Measurements from ENCODE around the gene AIDA.
A peak's percentile ranks its signal among the peaks of the same experiment; 100 is the strongest.

Gene AIDA

GRCh38 chr1:222656391-222657155 lies 55.7 kb downstream of the AIDA start:
- H3K9me2 ChIP-seq (ENCODE audit: low read depth, low read length): no peaks in the 10 kb centered on the region
- no peaks in the 10 kb centered on the region for H3K9me3 ChIP-seq (ENCODE audit: low read length)
- no peak overlapping the region for H3K4me3 ChIP-seq (ENCODE audit: low read depth, low read length, poor library complexity, severe bottlenecking)
- no peak overlapping the region for H3K9ac ChIP-seq (ENCODE audit: low read length)
- TF ChIP-seq CTCF (IDR thresholded peaks at IDR 0.05; ENCODE audit: low read length) (no peak), EZH2 (IDR thresholded peaks at IDR 0.05; ENCODE audit: borderline replicate concordance, low read length) (no peak)
- no peaks in the 10 kb centered on the region for H4K20me1 ChIP-seq (ENCODE audit: insufficient read depth, low read length)
- no peaks in the 10 kb centered on the region for H3K27me3 ChIP-seq (ENCODE audit: insufficient read depth, low read length)
- H3K4me2 ChIP-seq (ENCODE audit: low read length): no peak overlapping the region
- no peak overlapping the region for H2AFZ ChIP-seq (ENCODE audit: low read length)
- peaks cover 98% of the 10 kb centered on the region for H3K36me3 ChIP-seq (ENCODE audit: insufficient read depth, low read length)
- H3F3A ChIP-seq (ENCODE audit: insufficient read depth, low read length): no peaks in the 10 kb centered on the region
- no peak overlapping the region for H3K27ac ChIP-seq (ENCODE audit: low read depth, low read length, poor library complexity, severe bottlenecking)
- no peaks in the 10 kb centered on the region for H3K79me2 ChIP-seq (ENCODE audit: insufficient read depth, low read length)
- H3K4me1 ChIP-seq (ENCODE audit: insufficient read depth, low read length, severe bottlenecking): peaks cover 16% of the 10 kb centered on the region

- Histone ChIP-seq H3K9ac (ENCODE audit: low read length) (no peak overlapping the region), H3K27ac (ENCODE audit: low read depth, low read length, poor library complexity, severe bottlenecking) (peak overlapping the region; percentile 34), H4K20me1 (ENCODE audit: insufficient read depth, low read length) (no peaks in the 10 kb centered on the region)
Measured at GRCh38 chr1:222654849-222655248, 57.4 kb downstream of the AIDA start.

GRCh38 chr1:222653178-222653827 lies 59.0 kb downstream of the AIDA start:
- Histone ChIP-seq H3F3A (ENCODE audit: insufficient read depth, low read length) (no peaks in the 10 kb centered on the region), H3K9ac (ENCODE audit: low read length) (no peak overlapping the region), H3K9me2 (ENCODE audit: low read depth, low read length) (no peaks in the 10 kb centered on the region), H3K27ac (ENCODE audit: low read depth, low read length, poor library complexity, severe bottlenecking) (no peak overlapping the region), H4K20me1 (ENCODE audit: insufficient read depth, low read length) (no peaks in the 10 kb centered on the region), H3K4me3 (ENCODE audit: low read depth, low read length, poor library complexity, severe bottlenecking) (no peak overlapping the region), H3K27me3 (ENCODE audit: insufficient read depth, low read length) (no peaks in the 10 kb centered on the region), H3K4me1 (ENCODE audit: insufficient read depth, low read length, severe bottlenecking) (peaks cover 16% of the 10 kb centered on the region), H2AFZ (ENCODE audit: low read length) (no peak overlapping the region), H3K79me2 (ENCODE audit: insufficient read depth, low read length) (no peaks in the 10 kb centered on the region), H3K9me3 (ENCODE audit: low read length) (no peaks in the 10 kb centered on the region), H3K36me3 (ENCODE audit: insufficient read depth, low read length) (peaks cover 94% of the 10 kb centered on the region), H3K4me2 (ENCODE audit: low read length) (no peak overlapping the region)
- no peak for TF ChIP-seq CTCF (IDR thresholded peaks at IDR 0.05; ENCODE audit: low read length)
- TF ChIP-seq EZH2 (IDR thresholded peaks at IDR 0.05; ENCODE audit: borderline replicate concordance, low read length): no peak

More at GRCh38 chr1:222654849-222655248, 57.4 kb downstream of the AIDA start:
- peaks cover 16% of the 10 kb centered on the region for H3K4me1 ChIP-seq (ENCODE audit: insufficient read depth, low read length, severe bottlenecking)
- peaks cover 96% of the 10 kb centered on the region for H3K36me3 ChIP-seq (ENCODE audit: insufficient read depth, low read length)
- no peak overlapping the region for H3K4me3 ChIP-seq (ENCODE audit: low read depth, low read length, poor library complexity, severe bottlenecking)
- H3K27me3 ChIP-seq (ENCODE audit: insufficient read depth, low read length): no peaks in the 10 kb centered on the region
- no peak overlapping the region for H2AFZ ChIP-seq (ENCODE audit: low read length)
- no peaks in the 10 kb centered on the region for H3K79me2 ChIP-seq (ENCODE audit: insufficient read depth, low read length)
- H3K4me2 ChIP-seq (ENCODE audit: low read length): peak overlapping the region; percentile 35; the same call in 1 of the 2 replicates
- no peaks in the 10 kb centered on the region for H3F3A ChIP-seq (ENCODE audit: insufficient read depth, low read length)
- H3K9me2 ChIP-seq (ENCODE audit: low read depth, low read length): no peaks in the 10 kb centered on the region
- H3K9me3 ChIP-seq (ENCODE audit: low read length): no peaks in the 10 kb centered on the region
- TF ChIP-seq EZH2 (IDR thresholded peaks at IDR 0.05; ENCODE audit: borderline replicate concordance, low read length) (no peak), CTCF (IDR thresholded peaks at IDR 0.05; ENCODE audit: low read length) (peak; percentile 42)

Data from OCI-LY1 (cell line).